ENCODE measurements around the gene KCNIP4. TPM values are rescaled to one million over a fixed set of nuclear protein-coding genes. Genes with fewer than 3 reads are reported as not detected.

KCNIP4 gene
- total and polyA plus RNA-seq, 2 of the 4 experiments (the other 2 are of a cell fraction), result not detected

DNA sequence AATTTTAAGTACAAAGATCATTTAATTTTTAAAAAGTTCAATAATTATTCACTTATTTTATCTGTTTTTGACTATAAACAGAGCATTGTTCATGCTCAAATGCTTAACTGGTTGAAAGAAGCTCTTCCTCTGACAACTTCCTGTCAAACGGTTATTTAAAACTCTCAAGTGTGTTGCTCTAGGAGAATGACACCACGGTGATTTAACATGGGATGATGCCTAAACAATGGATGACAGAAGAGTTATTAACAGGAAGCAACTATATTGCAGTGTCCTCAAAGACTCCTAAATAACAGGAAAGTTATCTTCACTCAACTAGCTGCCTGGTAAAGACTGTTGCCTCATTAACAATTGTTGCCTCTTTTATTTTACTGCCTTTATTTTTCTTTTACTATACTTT lies 738.7 kb downstream of the KCNIP4 start:
- in situ Hi-C loops (cut with MboI; ENCODE audit: low sequenced_read_pairs), result no loop called here
- intact Hi-C loops (cut with micrococcal nuclease), result no loop called here
- no peak overlapping the region for H3K4me2 ChIP-seq (ENCODE audit: low read depth, low read length)

More for the DNA sequence above, 738.7 kb downstream of the KCNIP4 start:
- Histone ChIP-seq H2BK5ac (ENCODE audit: low read depth, low read length, poor library complexity, severe bottlenecking) (no peak overlapping the region), H4K8ac (ENCODE audit: low read depth in 2 of 2, low read length in 2 of 2) (no peak overlapping the region), H3K27me3 (ENCODE audit: control insufficient read depth, insufficient read depth, low read length) (no peaks in the 10 kb centered on the region), H2BK120ac (ENCODE audit: low read depth, low read length) (no peak overlapping the region), H3K9me1 (ENCODE audit: insufficient read depth, low read length) (no peaks in the 10 kb centered on the region), H3K56ac (ENCODE audit: extremely low read depth, insufficient read depth, low read length) (no peak overlapping the region), H3K18ac (ENCODE audit: low read depth, low read length) (no peak overlapping the region), H3K9me3 (ENCODE audit: control insufficient read depth, insufficient read depth, low read length) (peaks cover 9% of the 10 kb centered on the region; the same call in 1 of the 2 replicates), H4K91ac (ENCODE audit: insufficient read depth, low read depth, low read length) (no peak overlapping the region), H3K4ac (ENCODE audit: low read depth, low read length) (no peak overlapping the region), H3K79me1 (ENCODE audit: low read depth in 1 of 2, low read length in 2 of 2) (no peaks in the 10 kb centered on the region), H2AK9ac (replicated peaks; ENCODE audit: low read depth, low read length, poor library complexity) (no peak overlapping the region), H3K4me1 (ENCODE audit: control insufficient read depth, insufficient read depth, low read length) (no peaks in the 10 kb centered on the region), H3K27ac (ENCODE audit: insufficient read depth, low read length) (no peak overlapping the region), H3K14ac (replicated peaks; ENCODE audit: low read depth, low read length) (no peak overlapping the region), H2AFZ (replicated peaks; ENCODE audit: low read length, poor library complexity) (no peak overlapping the region), H2BK15ac (ENCODE audit: low read depth, low read length) (no peak overlapping the region), H2BK20ac (ENCODE audit: low read depth, low read length) (no peak overlapping the region), H4K5ac (ENCODE audit: low read depth, low read length) (no peak overlapping the region), H3K9ac (ENCODE audit: low read depth, low read length) (no peak overlapping the region), H3K36me3 (ENCODE audit: control insufficient read depth, insufficient read depth, low read length) (no peaks in the 10 kb centered on the region), H4K20me1 (ENCODE audit: insufficient read depth, low read length) (no peaks in the 10 kb centered on the region), H3K23ac (ENCODE audit: low read depth, low read length) (no peak overlapping the region), H2AK5ac (ENCODE audit: low read depth, low read length) (no peak overlapping the region), H3K4me3 (ENCODE audit: insufficient read depth, low read depth, low read length) (no peak overlapping the region)
- BruUV-seq (replicated peaks), result no TSS peak
- POLR2A ChIA-PET (ENCODE audit: unreplicated experiment), result no interaction called here
- 0% methylated on average over 1 of the region's 2 CpGs; no CpG with 5 or more reads in 1 of the 2 experiments for WGBS, 2 experiments (ENCODE audit: extremely low coverage in 2 of 2, insufficient read length in 1 of 2)
- DNase-seq (no peak), ATAC-seq (ENCODE audit: low read depth) (no peak)
- dilution Hi-C loops (cut with HindIII; ENCODE audit: low sequenced_read_pairs, unreplicated experiment), result no loop called here
- TF ChIP-seq RFX5 (IDR thresholded peaks at IDR 0.05; ENCODE audit: low read depth, low read length), result no peak
- no peak for TF ChIP-seq NFE2L2 (IDR thresholded peaks at IDR 0.05; ENCODE audit: low read depth, low read length)
- TF ChIP-seq, protein P1, sequence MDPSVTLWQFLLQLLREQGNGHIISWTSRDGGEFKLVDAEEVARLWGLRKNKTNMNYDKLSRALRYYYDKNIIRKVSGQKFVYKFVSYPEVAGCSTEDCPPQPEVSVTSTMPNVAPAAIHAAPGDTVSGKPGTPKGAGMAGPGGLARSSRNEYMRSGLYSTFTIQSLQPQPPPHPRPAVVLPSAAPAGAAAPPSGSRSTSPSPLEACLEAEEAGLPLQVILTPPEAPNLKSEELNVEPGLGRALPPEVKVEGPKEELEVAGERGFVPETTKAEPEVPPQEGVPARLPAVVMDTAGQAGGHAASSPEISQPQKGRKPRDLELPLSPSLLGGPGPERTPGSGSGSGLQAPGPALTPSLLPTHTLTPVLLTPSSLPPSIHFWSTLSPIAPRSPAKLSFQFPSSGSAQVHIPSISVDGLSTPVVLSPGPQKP (IDR thresholded peaks at IDR 0.05; ENCODE audit: borderline replicate concordance, low read depth, low read length), result no peak
- TF ChIP-seq, protein P2, sequence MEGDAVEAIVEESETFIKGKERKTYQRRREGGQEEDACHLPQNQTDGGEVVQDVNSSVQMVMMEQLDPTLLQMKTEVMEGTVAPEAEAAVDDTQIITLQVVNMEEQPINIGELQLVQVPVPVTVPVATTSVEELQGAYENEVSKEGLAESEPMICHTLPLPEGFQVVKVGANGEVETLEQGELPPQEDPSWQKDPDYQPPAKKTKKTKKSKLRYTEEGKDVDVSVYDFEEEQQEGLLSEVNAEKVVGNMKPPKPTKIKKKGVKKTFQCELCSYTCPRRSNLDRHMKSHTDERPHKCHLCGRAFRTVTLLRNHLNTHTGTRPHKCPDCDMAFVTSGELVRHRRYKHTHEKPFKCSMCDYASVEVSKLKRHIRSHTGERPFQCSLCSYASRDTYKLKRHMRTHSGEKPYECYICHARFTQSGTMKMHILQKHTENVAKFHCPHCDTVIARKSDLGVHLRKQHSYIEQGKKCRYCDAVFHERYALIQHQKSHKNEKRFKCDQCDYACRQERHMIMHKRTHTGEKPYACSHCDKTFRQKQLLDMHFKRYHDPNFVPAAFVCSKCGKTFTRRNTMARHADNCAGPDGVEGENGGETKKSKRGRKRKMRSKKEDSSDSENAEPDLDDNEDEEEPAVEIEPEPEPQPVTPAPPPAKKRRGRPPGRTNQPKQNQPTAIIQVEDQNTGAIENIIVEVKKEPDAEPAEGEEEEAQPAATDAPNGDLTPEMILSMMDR (conservative IDR thresholded peaks at IDR 0.05; ENCODE audit: low read depth, low read length), result no peak
- no peak for TF ChIP-seq BHLHE40 (IDR thresholded peaks at IDR 0.05; ENCODE audit: low read depth, low read length)
- TF ChIP-seq MAZ (IDR thresholded peaks at IDR 0.05; ENCODE audit: borderline replicate concordance, low read depth, low read length), result no peak
- TF ChIP-seq FOS (IDR thresholded peaks at IDR 0.05; ENCODE audit: low read depth, low read length), result no peak
- no peak for TF ChIP-seq POLR2A (IDR thresholded peaks at IDR 0.05; ENCODE audit: low read depth, low read length)
- CTCF ChIA-PET, result no interaction called here
